ENCODE data around the gene SKIC3. TPM values are rescaled to one million over a fixed set of nuclear protein-coding genes. Genes with fewer than 3 reads are reported as not detected.

The SKIC3 gene
- polyA plus RNA-seq, 1 of the 3 experiments (the other 2 are of a cell fraction), result 27.4 TPM

DNA sequence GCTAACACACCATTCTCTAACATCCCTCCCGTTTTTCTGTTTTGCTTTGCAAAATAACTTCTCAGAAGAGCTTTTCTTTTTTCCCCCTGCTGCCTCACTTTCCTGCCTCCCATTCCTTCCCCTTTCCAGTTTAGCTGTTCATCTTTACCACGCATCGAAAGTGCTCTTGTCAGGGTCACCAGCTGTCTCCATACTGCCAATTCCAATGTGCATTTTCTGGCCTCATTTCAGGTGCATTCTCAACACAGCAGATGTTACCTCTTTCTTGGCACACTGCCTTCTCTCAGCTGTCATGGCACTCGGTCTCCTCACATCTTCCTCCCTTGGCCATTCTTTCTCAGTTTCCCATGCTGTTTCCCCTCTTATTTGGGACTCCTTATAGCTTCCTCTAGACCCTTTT lies 9.7 kb upstream of the SKIC3 start (continued):
- TF ChIP-seq, protein P1, sequence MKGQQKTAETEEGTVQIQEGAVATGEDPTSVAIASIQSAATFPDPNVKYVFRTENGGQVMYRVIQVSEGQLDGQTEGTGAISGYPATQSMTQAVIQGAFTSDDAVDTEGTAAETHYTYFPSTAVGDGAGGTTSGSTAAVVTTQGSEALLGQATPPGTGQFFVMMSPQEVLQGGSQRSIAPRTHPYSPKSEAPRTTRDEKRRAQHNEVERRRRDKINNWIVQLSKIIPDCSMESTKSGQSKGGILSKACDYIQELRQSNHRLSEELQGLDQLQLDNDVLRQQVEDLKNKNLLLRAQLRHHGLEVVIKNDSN (IDR thresholded peaks at IDR 0.05; ENCODE audit: borderline replicate concordance, low read depth), result no peak
- no peak for TF ChIP-seq SIN3A (IDR thresholded peaks at IDR 0.05; ENCODE audit: borderline replicate concordance, low read depth, low read length)
- no peak for TF ChIP-seq RCOR1 (IDR thresholded peaks at IDR 0.05; ENCODE audit: low read length)
- TF ChIP-seq GABPA (IDR thresholded peaks at IDR 0.05; ENCODE audit: low read depth), result no peak

- Histone ChIP-seq H2AFZ (ENCODE audit: low read depth) (no peak overlapping the region), H4K20me1 (ENCODE audit: insufficient read depth) (no peaks in the 10 kb centered on the region), H3K9me3 (no peaks in the 10 kb centered on the region), H3K9me2 (no peaks in the 10 kb centered on the region), H3K9ac (no peak overlapping the region), H3K4me2 (no peak overlapping the region), H3K36me3 (replicated peaks in 1 of 2; ENCODE audit: control insufficient read depth in 1 of 2, insufficient read depth in 2 of 2, low read length in 1 of 2) (peaks cover 14 to 19% of the 10 kb centered on the region in 2 experiments), H3K79me2 (ENCODE audit: insufficient read depth) (no peaks in the 10 kb centered on the region), H3K4me3 (ENCODE audit: low read depth in 2 of 2, low read length in 1 of 2) (no peak overlapping the region), H3K27me3 (ENCODE audit: insufficient read depth) (no peaks in the 10 kb centered on the region), H3K27ac (ENCODE audit: low read depth in 2 of 2, low read length in 1 of 2) (no peak overlapping the region), H3K4me1 (ENCODE audit: control insufficient read depth in 1 of 2, insufficient read depth in 2 of 2, low read depth in 1 of 2, low read length in 1 of 2) (no peaks in the 10 kb centered on the region; a peak in 1 of 4 replicates), H3F3A (replicated peaks; ENCODE audit: insufficient read depth) (no peaks in the 10 kb centered on the region)
- DNase-seq, result no peak
- ChIA-PET CTCF (no interaction called here), POLR2A (no interaction called here)
- TF ChIP-seq, protein P1 (IDR thresholded peaks at IDR 0.05; ENCODE audit: borderline replicate concordance, low read depth), result no peak
- no peak for TF ChIP-seq EZH2phosphoT487 (IDR thresholded peaks at IDR 0.05; ENCODE audit: borderline replicate concordance, low read depth)
- no peak for TF ChIP-seq EP300 (IDR thresholded peaks at IDR 0.05; ENCODE audit: borderline replicate concordance in 1 of 2, low read depth in 1 of 2, low read length in 1 of 2)
- TF ChIP-seq NFIC (IDR thresholded peaks at IDR 0.05; ENCODE audit: borderline replicate concordance), result no peak
- no peak for TF ChIP-seq FOXJ3 (CRISPR knock-in tag; IDR thresholded peaks at IDR 0.05)
- no peak for TF ChIP-seq ZBTB33 (IDR thresholded peaks at IDR 0.05; ENCODE audit: borderline replicate concordance, low read depth)
- TF ChIP-seq, protein P2, sequence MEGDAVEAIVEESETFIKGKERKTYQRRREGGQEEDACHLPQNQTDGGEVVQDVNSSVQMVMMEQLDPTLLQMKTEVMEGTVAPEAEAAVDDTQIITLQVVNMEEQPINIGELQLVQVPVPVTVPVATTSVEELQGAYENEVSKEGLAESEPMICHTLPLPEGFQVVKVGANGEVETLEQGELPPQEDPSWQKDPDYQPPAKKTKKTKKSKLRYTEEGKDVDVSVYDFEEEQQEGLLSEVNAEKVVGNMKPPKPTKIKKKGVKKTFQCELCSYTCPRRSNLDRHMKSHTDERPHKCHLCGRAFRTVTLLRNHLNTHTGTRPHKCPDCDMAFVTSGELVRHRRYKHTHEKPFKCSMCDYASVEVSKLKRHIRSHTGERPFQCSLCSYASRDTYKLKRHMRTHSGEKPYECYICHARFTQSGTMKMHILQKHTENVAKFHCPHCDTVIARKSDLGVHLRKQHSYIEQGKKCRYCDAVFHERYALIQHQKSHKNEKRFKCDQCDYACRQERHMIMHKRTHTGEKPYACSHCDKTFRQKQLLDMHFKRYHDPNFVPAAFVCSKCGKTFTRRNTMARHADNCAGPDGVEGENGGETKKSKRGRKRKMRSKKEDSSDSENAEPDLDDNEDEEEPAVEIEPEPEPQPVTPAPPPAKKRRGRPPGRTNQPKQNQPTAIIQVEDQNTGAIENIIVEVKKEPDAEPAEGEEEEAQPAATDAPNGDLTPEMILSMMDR (IDR thresholded peaks at IDR 0.05), result no peak
- TF ChIP-seq POLR2AphosphoS5 (IDR thresholded peaks at IDR 0.05; ENCODE audit: low read depth, low read length), result no peak
- TF ChIP-seq ELF1 (IDR thresholded peaks at IDR 0.05), result no peak
- TF ChIP-seq IRF3 (IDR thresholded peaks at IDR 0.05; ENCODE audit: low read depth, low read length), result no peak
- no peak for TF ChIP-seq PBX3 (IDR thresholded peaks at IDR 0.05)
- no peak for TF ChIP-seq JUND (IDR thresholded peaks at IDR 0.05)
- no peak for TF ChIP-seq CHD2 (IDR thresholded peaks at IDR 0.05; ENCODE audit: low read length, partially characterized antibody)
- WGBS (ENCODE audit: low lambda C conversion rate), result 82% methylated on average over 5 of the region's 5 CpGs
Measured at GRCh38 chr5:95563367-95563766, 8.6 kb upstream of the SKIC3 start.
